Astrocyte of the cerebellum (primary cell): ENCODE measurements around the gene OST4.
"Not testable (repeated sequence)": the region's sequence is repeated elsewhere in the genome, so short reads cannot be mapped to it uniquely, and the experiment has no call there.

Source experiments
- DNase-seq: peaks from one replicate; pipeline ENCODE4 v3.0.0-alpha.2; 2011; ENCODE audit warnings: low read depth
- H3K4me3 ChIP-seq: 2 replicates; pipeline ENCODE4 v1.5.1; 2011; ENCODE audit warnings: mild to moderate bottlenecking, low read depth, low read length, moderate library complexity
- in situ Hi-C: cut with HindIII; loops from 2 replicates; pipeline ENCODE4 v1.10.0; 2017; ENCODE audit warnings: low sequenced_read_pairs
- TF ChIP-seq, protein P1 (sequence below): IDR thresholded peaks from 2 replicates; pipeline ENCODE4 v1.5.1; 2012; ENCODE audit warnings: low read length, low read depth, moderate library complexity, mild to moderate bottlenecking; ENCODE audit errors: missing control alignments

The OST4 gene

GRCh38 chr2:27078267-27079194, 7.1 kb upstream of the OST4 start, which contains the start of gene EMILIN1:
TSS of gene EMILIN1 (plus strand) at chr2:27078615. CDS start at chr2:27079066, 451 bp downstream.
- TF ChIP-seq, protein P1, sequence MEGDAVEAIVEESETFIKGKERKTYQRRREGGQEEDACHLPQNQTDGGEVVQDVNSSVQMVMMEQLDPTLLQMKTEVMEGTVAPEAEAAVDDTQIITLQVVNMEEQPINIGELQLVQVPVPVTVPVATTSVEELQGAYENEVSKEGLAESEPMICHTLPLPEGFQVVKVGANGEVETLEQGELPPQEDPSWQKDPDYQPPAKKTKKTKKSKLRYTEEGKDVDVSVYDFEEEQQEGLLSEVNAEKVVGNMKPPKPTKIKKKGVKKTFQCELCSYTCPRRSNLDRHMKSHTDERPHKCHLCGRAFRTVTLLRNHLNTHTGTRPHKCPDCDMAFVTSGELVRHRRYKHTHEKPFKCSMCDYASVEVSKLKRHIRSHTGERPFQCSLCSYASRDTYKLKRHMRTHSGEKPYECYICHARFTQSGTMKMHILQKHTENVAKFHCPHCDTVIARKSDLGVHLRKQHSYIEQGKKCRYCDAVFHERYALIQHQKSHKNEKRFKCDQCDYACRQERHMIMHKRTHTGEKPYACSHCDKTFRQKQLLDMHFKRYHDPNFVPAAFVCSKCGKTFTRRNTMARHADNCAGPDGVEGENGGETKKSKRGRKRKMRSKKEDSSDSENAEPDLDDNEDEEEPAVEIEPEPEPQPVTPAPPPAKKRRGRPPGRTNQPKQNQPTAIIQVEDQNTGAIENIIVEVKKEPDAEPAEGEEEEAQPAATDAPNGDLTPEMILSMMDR = no peak
- DNase-seq = peak; percentile 94
- H3K4me3 ChIP-seq = peak within 1 kb of the TSS; percentile 63
- in situ Hi-C loops = no loop called here

DNA sequence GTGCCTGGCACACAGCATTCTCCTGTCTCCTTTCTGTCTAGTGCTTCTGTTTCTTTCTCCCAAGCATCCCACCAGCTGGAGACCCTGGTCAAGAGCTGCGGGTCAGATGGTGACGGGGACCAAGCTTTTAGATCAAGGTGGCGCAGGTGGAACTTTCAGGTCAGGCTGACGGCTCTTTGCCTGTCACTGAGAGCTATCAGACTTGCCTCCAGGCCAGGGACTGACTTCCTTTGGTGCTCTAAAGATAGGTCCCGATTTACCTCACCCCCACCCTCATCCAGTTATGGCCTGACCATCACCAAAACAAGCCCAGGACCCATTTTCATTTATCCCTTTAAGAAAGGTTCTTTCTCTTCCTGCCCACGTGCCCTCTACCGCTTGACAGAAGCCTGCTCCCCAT, 5.8 kb upstream of the OST4 start:
- TF ChIP-seq, protein P1 = no peak
- in situ Hi-C loops = no loop called here
- no peak overlapping the region for H3K4me3 ChIP-seq
- no peak for DNase-seq

DNA sequence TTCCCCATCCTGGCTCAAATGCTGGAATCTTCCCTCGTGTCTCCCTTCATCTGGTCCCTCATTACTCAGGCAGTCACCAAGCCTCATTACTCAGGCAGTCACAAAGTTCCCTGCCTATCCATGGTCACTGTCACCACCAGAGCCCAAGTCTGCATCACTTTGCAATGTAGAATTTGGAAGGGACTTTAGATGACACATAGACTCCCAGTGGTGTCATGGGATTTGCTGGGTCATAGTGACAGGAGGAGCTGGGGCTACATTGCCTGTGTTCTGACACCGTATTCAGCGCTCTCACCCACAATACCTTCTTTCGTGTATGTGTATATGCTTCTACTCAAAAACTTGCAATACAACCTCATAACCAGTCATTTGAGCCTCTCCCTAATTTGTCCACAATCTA, 4.9 kb upstream of the OST4 start:
- no peak overlapping the region for H3K4me3 ChIP-seq
- no peak for DNase-seq
- in situ Hi-C loops = no loop called here

GRCh38 chr2:27075566-27075871, 4.1 kb upstream of the OST4 start:
- in situ Hi-C loops, H3K4me3 ChIP-seq, DNase-seq: not testable (repeated sequence)

More for the DNA sequence above, 4.9 kb upstream of the OST4 start:
- TF ChIP-seq, protein P1 = no peak

DNA sequence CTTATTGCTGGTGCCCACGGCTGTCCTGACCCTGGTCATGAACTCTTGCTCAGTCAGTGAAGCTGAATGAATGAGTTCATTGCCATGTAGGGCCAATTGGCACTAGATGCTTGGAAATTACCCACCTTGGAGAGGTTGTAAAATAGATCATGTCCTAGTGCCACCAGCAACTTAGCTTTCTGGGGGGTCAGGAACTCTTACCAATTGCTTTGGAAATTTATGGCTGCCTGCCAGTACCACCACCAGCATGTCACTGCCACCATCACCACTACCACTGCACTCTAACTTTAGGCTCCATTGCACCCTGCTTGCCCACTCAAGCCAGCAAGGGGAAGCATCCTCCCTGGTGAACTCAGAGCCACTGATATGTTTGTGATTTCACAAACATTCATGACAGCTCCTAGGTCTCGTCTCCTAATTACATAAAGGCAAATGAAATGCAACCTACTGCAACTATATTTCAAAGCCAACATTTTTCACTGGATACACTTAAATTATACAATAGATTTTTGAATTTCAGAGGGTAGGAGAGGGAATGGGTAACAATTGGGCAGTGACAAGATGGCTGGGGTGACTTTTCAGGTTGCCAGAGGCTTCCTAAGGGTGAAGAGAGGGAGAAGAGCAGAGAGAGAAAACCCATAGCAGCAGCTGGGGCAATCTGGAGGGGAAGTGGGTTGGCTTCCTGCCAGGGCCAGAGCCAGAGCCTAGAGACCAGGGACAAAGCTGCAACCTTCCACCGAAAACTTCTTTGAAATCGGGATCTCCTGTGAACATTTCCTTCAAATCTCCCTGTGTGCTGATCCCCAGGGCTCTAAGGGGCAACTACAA, 3.5 kb upstream of the OST4 start:
- DNase-seq = no peak
- H3K4me3 ChIP-seq = no peak overlapping the region
- in situ Hi-C loops = no loop called here
- TF ChIP-seq, protein P1 = no peak

GRCh38 chr2:27073782-27074181, 2.3 kb upstream of the OST4 start:
- DNase-seq = no peak
- no peak overlapping the region for H3K4me3 ChIP-seq
- in situ Hi-C loops = no loop called here
- TF ChIP-seq, protein P1 = no peak
